Ovary (tissue), 9 donors: ENCODE data around the gene SELENOM. TPM values are rescaled to one million over a fixed set of nuclear protein-coding genes. Genes with fewer than 3 reads are reported as not detected.

Source experiments
- DNase-seq, 5 donors: peaks; one replicate each; pipeline ENCODE4 v3.0.0-alpha.2; 2019 to 2020
- H3K27ac ChIP-seq, 2 donors: fragments of 200-600 bp; one replicate each; pipeline versions ENCODE4 v1.5.1 to v1.8.0; 2019 to 2022
- H3K27me3 ChIP-seq: fragments of 200-600 bp; one replicate; pipeline ENCODE4 v1.8.0; 2022
- H3K36me3 ChIP-seq: fragments of 200-600 bp; sonication (generic); one replicate; pipeline ENCODE4 v1.5.1; 2019
- H3K4me1 ChIP-seq: one replicate; pipeline ENCODE4 v1.8.1; 2013; ENCODE audit warnings: mild to moderate bottlenecking, moderate library complexity; ENCODE audit not compliant: insufficient read depth
- H3K4me3 ChIP-seq: fragments of 200-600 bp; sonication (generic); one replicate; pipeline ENCODE4 v1.5.1; 2017
- H3K9me3 ChIP-seq, 2 donors: fragments of 200-600 bp in 1 of 2; sonication (generic) in 1 of 2; one replicate each; pipeline versions ENCODE4 v1.5.1 to v1.8.1; 2013 to 2019; ENCODE audit warnings: mild to moderate bottlenecking in 1 of 2, moderate library complexity in 1 of 2
- EP300 ChIP-seq: sonication (generic); formaldehyde crosslinking; IDR thresholded peaks from one replicate; pipeline ENCODE4 v1.6.1; 2017; ENCODE audit warnings: antibody characterized with exemption
- POLR2A ChIP-seq: fragments of 450-650 bp; IDR thresholded peaks from one replicate; pipeline ENCODE4 v1.6.1; 2017; ENCODE audit warnings: antibody characterized with exemption, mild to moderate bottlenecking, moderate library complexity
- WGBS, 3 donors: extraction: QIAGEN DNeasy Blood & Tissue Kit in 1 of 3; methylation state at CpG; one replicate each; pipeline versions ENCODE4 v1.1.5 to v1.1.7; 2013 to 2017; 5-methylcytosine and 5-hydroxymethylcytosine counted together
- intact Hi-C, 4 donors: fragments of 100-400 bp; cut with DNase I; formaldehyde crosslinking; loops; one replicate each; pipeline versions ENCODE4 v1.11.0 to v1.15.1; 2022 to 2023
- polyA plus RNA-seq, 2 donors: library from polyadenylated mRNA; stranded (reverse); fragments of 200-250 nt in 1 of 2; fragments of 350-450 nt in 1 of 2; fragmentation: Illumina TruSeq in 1 of 2; extraction: RNeasy Lipid Tissue Mini Kit (QIAGEN cat#74804) in 1 of 2; gene quantifications; one replicate each; pipeline ENCODE4 v1.2.3, GENCODE V29; 2013 to 2014
- total RNA-seq, 7 donors: library from RNA; depleted of rRNA in 2 of 7; stranded (reverse); fragments of >200 nt in 2 of 7; fragmentation: NEBNext Ultra II Directional in 3 of 7; extraction: Animal tissue kit (Norgen Biotek cat#: 25700) in 3 of 7; gene quantifications; one replicate each; pipeline versions ENCODE4 v1.1.0 to v1.2.4, GENCODE V29; 2016 to 2023
- TF ChIP-seq, protein P1 (sequence below), 3 donors: fragments of 450-650 bp in 2 of 3; fragments of 200-600 bp in 1 of 3; IDR thresholded peaks; one replicate each; pipeline versions ENCODE4 v1.5.1 to v1.8.0; 2016 to 2022; ENCODE audit warnings: antibody characterized with exemption in 3 of 3, mild to moderate bottlenecking in 1 of 3
- donor health status: DM: no; HTN: no; CAD: no; lungs with moderate emphysema.
- donor health status: DM: no; HTN: no; CAD: no.
- donor health status: Bipolar disorder and iron deficiency.
- donor health status: DM: yes; HTN: yes; CAD: no.
- donor health status: DM: no; HTN: no; CAD: no.
- donor health status: DM: yes; HTN: yes; CAD: no.

The SELENOM gene
- total and polyA plus RNA-seq, 9 donors, result 25.7 to 678 (median 306) TPM

- intact Hi-C loops, result loop anchor here (2.0 to 10.0 kb wide), 5 partner anchors 62 to 441 kb away; partner anchors contain the start of genes MORC2 (in 2 of the 4) and TUG1 (in 2 of the 4)
- WGBS, 3 donors, result 13 to 22% (median 17%) methylated on average over 13 of the region's 13 CpGs
- TF ChIP-seq POLR2A, result no peak
- TF ChIP-seq, protein P1, sequence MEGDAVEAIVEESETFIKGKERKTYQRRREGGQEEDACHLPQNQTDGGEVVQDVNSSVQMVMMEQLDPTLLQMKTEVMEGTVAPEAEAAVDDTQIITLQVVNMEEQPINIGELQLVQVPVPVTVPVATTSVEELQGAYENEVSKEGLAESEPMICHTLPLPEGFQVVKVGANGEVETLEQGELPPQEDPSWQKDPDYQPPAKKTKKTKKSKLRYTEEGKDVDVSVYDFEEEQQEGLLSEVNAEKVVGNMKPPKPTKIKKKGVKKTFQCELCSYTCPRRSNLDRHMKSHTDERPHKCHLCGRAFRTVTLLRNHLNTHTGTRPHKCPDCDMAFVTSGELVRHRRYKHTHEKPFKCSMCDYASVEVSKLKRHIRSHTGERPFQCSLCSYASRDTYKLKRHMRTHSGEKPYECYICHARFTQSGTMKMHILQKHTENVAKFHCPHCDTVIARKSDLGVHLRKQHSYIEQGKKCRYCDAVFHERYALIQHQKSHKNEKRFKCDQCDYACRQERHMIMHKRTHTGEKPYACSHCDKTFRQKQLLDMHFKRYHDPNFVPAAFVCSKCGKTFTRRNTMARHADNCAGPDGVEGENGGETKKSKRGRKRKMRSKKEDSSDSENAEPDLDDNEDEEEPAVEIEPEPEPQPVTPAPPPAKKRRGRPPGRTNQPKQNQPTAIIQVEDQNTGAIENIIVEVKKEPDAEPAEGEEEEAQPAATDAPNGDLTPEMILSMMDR (IDR thresholded peaks at IDR 0.05), result peak in 1 of 3 donors; percentile 4
- Histone ChIP-seq H3K4me3 (peak overlapping the region; percentile 88), H3K27me3 (no peaks in the 10 kb centered on the region), H3K36me3 (no peaks in the 10 kb centered on the region), H3K9me3 (no peaks in the 10 kb centered on the region), H3K27ac (peak overlapping the region; percentile 40 to 82), H3K4me1 (peaks cover 14% of the 10 kb centered on the region)
- no peak for DNase-seq
These were observed 21.9 kb downstream of the SELENOM start for GRCh38 chr22:31085493-31085824.

- H3K9me3 ChIP-seq, result no peaks in the 10 kb centered on the region
- no peaks in the 10 kb centered on the region for H3K27me3 ChIP-seq
- TF ChIP-seq EP300 (no peak), POLR2A (peak; percentile 54)
- TF ChIP-seq, protein P1 (IDR thresholded peaks at IDR 0.05), result peak; percentile 89 to 96 (median 91)
- intact Hi-C loops, result loop anchor here (2.0 to 10.0 kb wide), 6 partner anchors 48 to 440 kb away; partner anchors contain the start of genes MORC2 (in 3 of the 4) and TUG1 (in 3 of the 4)
- H3K27ac ChIP-seq, result peak overlapping the region; percentile 40 to 82
- H3K4me3 ChIP-seq, result peak overlapping the region; percentile 88
- DNase-seq, result peak; percentile 84 to 91 (median 88)
- H3K4me1 ChIP-seq, result peaks cover 14% of the 10 kb centered on the region
- WGBS, 3 donors, result 0 to 1% (median 1%) methylated on average over 46 to 69 of the region's 69 CpGs
- H3K36me3 ChIP-seq, result no peaks in the 10 kb centered on the region
These were observed 22.4 kb downstream of the SELENOM start for GRCh38 chr22:31084811-31085492.

DNA sequence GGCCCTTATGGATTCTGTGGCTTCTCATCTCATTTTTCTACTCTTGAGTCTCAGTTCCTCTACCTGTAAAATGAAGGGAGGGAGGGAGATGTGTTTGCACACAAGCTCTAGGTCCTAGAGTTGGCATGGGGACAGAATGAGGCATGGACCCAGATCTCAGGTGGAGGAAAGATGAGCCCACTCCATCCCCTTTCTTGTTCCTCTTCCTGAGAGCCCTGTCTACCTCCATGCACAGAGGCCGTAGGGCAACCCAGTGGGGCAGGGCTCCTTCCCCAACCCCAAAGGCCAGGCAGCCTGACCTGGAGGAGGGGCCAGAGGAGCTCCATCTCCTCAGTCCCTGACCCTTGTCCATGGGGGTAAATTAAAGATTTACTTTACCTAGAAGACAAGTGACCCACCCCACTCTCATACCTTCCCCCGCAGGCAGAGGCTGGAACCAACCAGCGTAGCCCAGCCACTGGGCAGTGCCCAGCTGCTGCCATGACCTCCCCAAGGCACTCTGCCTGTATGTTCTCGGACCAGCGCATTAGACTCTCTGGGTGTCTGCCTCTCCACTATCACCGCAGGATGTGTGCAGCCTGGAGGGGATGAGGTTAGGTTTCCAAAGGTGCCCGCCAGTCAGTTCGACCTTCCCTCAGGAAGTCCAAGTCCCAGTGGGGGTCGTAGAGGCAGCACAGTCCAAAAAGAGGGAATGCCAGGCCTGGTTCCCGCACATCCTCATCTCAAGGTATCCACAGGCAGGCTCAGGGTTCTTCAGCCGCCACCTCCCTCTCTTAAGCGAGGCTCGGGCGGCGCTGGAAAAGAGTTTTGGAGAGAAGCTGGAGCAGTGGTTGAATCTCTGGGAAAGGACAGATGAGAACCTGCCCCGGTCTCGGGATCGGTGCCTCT lies 23.2 kb downstream of the SELENOM start:
- no peaks in the 10 kb centered on the region for H3K9me3 ChIP-seq
- peak in 2 of 5 donors; percentile 42 to 50 for DNase-seq
- no peaks in the 10 kb centered on the region for H3K36me3 ChIP-seq
- peaks cover 14% of the 10 kb centered on the region for H3K4me1 ChIP-seq
- H3K27ac ChIP-seq, result peak overlapping the region; percentile 40 to 82
- intact Hi-C loops, result loop anchor here in 2 of 4 donors (2.0 to 10.0 kb wide), 5 partner anchors 47 to 439 kb away; partner anchors contain the start of genes MORC2 (in 1 of the 2) and TUG1 (in 1 of the 2)
- H3K4me3 ChIP-seq, result peak overlapping the region; percentile 88
- WGBS, 3 donors, result 6 to 8% (median 7%) methylated on average over 15 to 18 of the region's 18 CpGs
- TF ChIP-seq POLR2A, result no peak
- TF ChIP-seq, protein P1 (IDR thresholded peaks at IDR 0.05), result no peak
- TF ChIP-seq EP300, result no peak
- no peaks in the 10 kb centered on the region for H3K27me3 ChIP-seq

DNA sequence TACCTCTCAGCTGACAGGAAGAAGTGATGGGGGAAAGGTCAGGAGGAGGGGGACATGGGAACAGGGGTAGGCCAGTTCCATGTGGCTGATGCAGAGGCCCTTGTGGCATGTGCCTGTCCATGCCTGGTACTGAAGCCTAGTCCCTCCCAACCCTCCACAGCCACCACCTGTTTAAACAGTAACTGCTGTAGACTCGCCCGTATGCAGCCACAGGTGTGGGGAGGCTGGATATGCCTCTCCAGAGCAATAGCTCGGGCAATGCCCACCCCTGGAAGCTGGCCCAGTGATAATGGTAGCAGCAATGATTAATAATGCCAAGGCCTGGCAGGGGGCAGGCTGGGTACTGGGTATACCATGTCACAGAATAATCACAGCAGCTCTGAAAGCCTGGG lies 24.0 kb downstream of the SELENOM start:
- Histone ChIP-seq H3K4me3 (peak overlapping the region; percentile 88), H3K4me1 (peaks cover 13% of the 10 kb centered on the region), H3K9me3 (no peaks in the 10 kb centered on the region), H3K27me3 (no peaks in the 10 kb centered on the region), H3K36me3 (no peaks in the 10 kb centered on the region), H3K27ac (no peak overlapping the region)
- TF ChIP-seq POLR2A (no peak), EP300 (no peak)
- TF ChIP-seq, protein P1 (IDR thresholded peaks at IDR 0.05), result no peak
- peak in 4 of 5 donors; percentile 32 to 56 (median 47) for DNase-seq
- intact Hi-C loops, result loop anchor here in 2 of 4 donors (5.0 to 10.0 kb wide), 4 partner anchors 46 to 439 kb away; partner anchors contain the start of genes MORC2 (in 1 of the 2) and TUG1 (in 1 of the 2)
- WGBS, 3 donors, result 51 to 58% (median 54%) methylated on average over 3 of the region's 3 CpGs
